Measurements from ENCODE around the gene FER. TPM values are rescaled to one million over a fixed set of nuclear protein-coding genes. Genes with fewer than 3 reads are reported as not detected.
A peak's percentile ranks its signal among the peaks of the same experiment; 100 is the strongest.

FER gene
- total RNA-seq, 1 experiment from 2014 or later: 18.0 TPM

- peaks cover 0 to 4% of the 10 kb centered on the region in 2 experiments; a peak in 1 of 5 replicates for H3K9me3 Mint-ChIP-seq
- Histone ChIP-seq H3K4me2 (ENCODE audit: insufficient read depth, insufficient read length, low read length) (no peak overlapping the region), H4K91ac (ENCODE audit: insufficient read length, low read depth, low read length) (no peak overlapping the region), H2BK120ac (ENCODE audit: low read depth, low read length, poor library complexity, severe bottlenecking) (no peak overlapping the region), H3T11ph (ENCODE audit: low read length) (no peak overlapping the region), H3K14ac (ENCODE audit: insufficient read depth, low read length) (no peak overlapping the region), H3K4me1 (ENCODE audit: insufficient read depth, low read length) (peaks cover 3% of the 10 kb centered on the region; the same call in 1 of the 2 replicates), H3K27me3 (ENCODE audit: insufficient read depth, low read length) (no peaks in the 10 kb centered on the region), H3K18ac (ENCODE audit: insufficient read length, low read depth, low read length) (no peak overlapping the region), H3K23ac (ENCODE audit: insufficient read length, low read depth, low read length) (no peak overlapping the region), H2AFZ (ENCODE audit: low read length) (no peak overlapping the region), H2BK12ac (ENCODE audit: insufficient read length, low read depth, low read length) (no peak overlapping the region), H4K20me1 (ENCODE audit: control insufficient read depth, insufficient read depth, insufficient read length) (no peaks in the 10 kb centered on the region), H2BK20ac (ENCODE audit: low read depth, low read length, poor library complexity, severe bottlenecking) (no peak overlapping the region), H2BK5ac (ENCODE audit: insufficient read length, low read length) (no peak overlapping the region), H4K5ac (ENCODE audit: insufficient read length, low read depth, low read length) (no peak overlapping the region), H3K79me1 (ENCODE audit: insufficient read depth, low read depth, low read length, poor library complexity, severe bottlenecking) (no peaks in the 10 kb centered on the region), H2BK15ac (ENCODE audit: low read depth, low read length) (no peak overlapping the region), H3K23me2 (ENCODE audit: insufficient read length, low read depth, low read length, poor library complexity, severe bottlenecking) (no peaks in the 10 kb centered on the region), H3K4ac (ENCODE audit: low read depth, low read length) (no peak overlapping the region), H3K9ac (ENCODE audit: extremely low read depth, insufficient read length, low read length) (no peak overlapping the region), H3K27ac (ENCODE audit: insufficient read length, low read depth, low read length) (no peak overlapping the region), H3K79me2 (ENCODE audit: insufficient read depth, low read length) (no peaks in the 10 kb centered on the region), H2AK5ac (ENCODE audit: insufficient read length, low read length) (no peak overlapping the region), H4K8ac (replicated peaks; ENCODE audit: insufficient read length, low read depth, low read length) (no peak overlapping the region), H3K56ac (ENCODE audit: insufficient read length, low read depth, low read length) (no peak overlapping the region), H3K9me3 (ENCODE audit: control insufficient read depth, low read depth, low read length) (no peaks in the 10 kb centered on the region)
- H3K27me3 Mint-ChIP-seq (ENCODE audit: low read depth): no peaks in the 10 kb centered on the region
- peaks cover 0 to 6% (median 0%) of the 10 kb centered on the region in 3 experiments; a peak in 4 of 7 replicates for H3K36me3 Mint-ChIP-seq (ENCODE audit: insufficient read depth in 1 of 3, low read depth in 3 of 3)
- TF ChIP-seq CTCF (conservative IDR thresholded peaks at IDR 0.05): no peak
- WGBS (ENCODE audit: extremely low coverage, insufficient read length, low lambda C conversion rate): no CpG with 5 or more reads among the region's 1 CpG
- H3K4me1 Mint-ChIP-seq: peaks cover 24 to 25% of the 10 kb centered on the region in 2 experiments
- no peak overlapping the region for H3K4me3 Mint-ChIP-seq
- DNase-seq: no peak
- H3K27ac Mint-ChIP-seq: peak overlapping the region in 2 of 3 experiments; percentile 50 to 83; a peak in 4 of 7 replicates
Observed at GRCh38 chr5:108743319-108743718, 4.4 kb upstream of the FER start.
